Nephron (organoid): ENCODE data around the gene ANKH.

ENCODE experiments used
- H3K27ac Mint-ChIP-seq, 3 experiments: 2 replicates each; pipeline ENCODE4 v1.8.0; 2020; ENCODE audit warnings: mixed read lengths in 3 of 3, mild to moderate bottlenecking in 2 of 3, moderate library complexity in 1 of 3
- H3K27me3 Mint-ChIP-seq: 2 replicates; pipeline ENCODE4 v1.8.0; 2021; ENCODE audit warnings: low read depth, mild to moderate bottlenecking, moderate library complexity, mixed read lengths
- H3K36me3 Mint-ChIP-seq: 2 replicates; pipeline ENCODE4 v1.8.0; 2020; ENCODE audit warnings: low read depth, mixed read lengths
- H3K4me1 Mint-ChIP-seq: 2 replicates; pipeline ENCODE4 v1.8.0; 2020; ENCODE audit warnings: mixed read lengths
- H3K4me3 Mint-ChIP-seq, 3 experiments: 2 replicates each; pipeline ENCODE4 v1.8.0; 2020; ENCODE audit warnings: mild to moderate bottlenecking in 3 of 3, mixed read lengths in 3 of 3, moderate library complexity in 2 of 3
- H3K9me3 Mint-ChIP-seq: 2 replicates; pipeline ENCODE4 v1.8.0; 2020; ENCODE audit warnings: mixed read lengths
- TF ChIP-seq, protein P1 (sequence below), 3 experiments: fragments of 200-600 bp; sonication (generic); IDR thresholded peaks; one replicate each; pipeline ENCODE4 v1.5.0; 2021; ENCODE audit warnings: antibody characterized with exemption in 3 of 3; ENCODE audit not compliant: unreplicated experiment in 3 of 3

The ANKH gene

GRCh38 chr5:14698495-14698894 lies 173.1 kb downstream of the ANKH start:
- Mint-ChIP-seq H3K36me3 (peaks cover 58% of the 10 kb centered on the region), H3K4me3 (no peak overlapping the region), H3K27ac (no peak overlapping the region), H3K9me3 (no peaks in the 10 kb centered on the region), H3K4me1 (no peaks in the 10 kb centered on the region), H3K27me3 (no peaks in the 10 kb centered on the region)
- TF ChIP-seq, protein P1, sequence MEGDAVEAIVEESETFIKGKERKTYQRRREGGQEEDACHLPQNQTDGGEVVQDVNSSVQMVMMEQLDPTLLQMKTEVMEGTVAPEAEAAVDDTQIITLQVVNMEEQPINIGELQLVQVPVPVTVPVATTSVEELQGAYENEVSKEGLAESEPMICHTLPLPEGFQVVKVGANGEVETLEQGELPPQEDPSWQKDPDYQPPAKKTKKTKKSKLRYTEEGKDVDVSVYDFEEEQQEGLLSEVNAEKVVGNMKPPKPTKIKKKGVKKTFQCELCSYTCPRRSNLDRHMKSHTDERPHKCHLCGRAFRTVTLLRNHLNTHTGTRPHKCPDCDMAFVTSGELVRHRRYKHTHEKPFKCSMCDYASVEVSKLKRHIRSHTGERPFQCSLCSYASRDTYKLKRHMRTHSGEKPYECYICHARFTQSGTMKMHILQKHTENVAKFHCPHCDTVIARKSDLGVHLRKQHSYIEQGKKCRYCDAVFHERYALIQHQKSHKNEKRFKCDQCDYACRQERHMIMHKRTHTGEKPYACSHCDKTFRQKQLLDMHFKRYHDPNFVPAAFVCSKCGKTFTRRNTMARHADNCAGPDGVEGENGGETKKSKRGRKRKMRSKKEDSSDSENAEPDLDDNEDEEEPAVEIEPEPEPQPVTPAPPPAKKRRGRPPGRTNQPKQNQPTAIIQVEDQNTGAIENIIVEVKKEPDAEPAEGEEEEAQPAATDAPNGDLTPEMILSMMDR (IDR thresholded peaks at IDR 0.05; ENCODE audit: unreplicated experiment in 3 of 3), result no peak

- Mint-ChIP-seq H3K27ac (no peak overlapping the region), H3K4me1 (no peaks in the 10 kb centered on the region), H3K27me3 (no peaks in the 10 kb centered on the region), H3K9me3 (no peaks in the 10 kb centered on the region), H3K4me3 (no peak overlapping the region), H3K36me3 (peaks cover 59% of the 10 kb centered on the region)
- TF ChIP-seq, protein P1 (IDR thresholded peaks at IDR 0.05; ENCODE audit: unreplicated experiment in 3 of 3), result no peak
These were observed 174.7 kb downstream of the ANKH start for GRCh38 chr5:14696851-14697250.

DNA sequence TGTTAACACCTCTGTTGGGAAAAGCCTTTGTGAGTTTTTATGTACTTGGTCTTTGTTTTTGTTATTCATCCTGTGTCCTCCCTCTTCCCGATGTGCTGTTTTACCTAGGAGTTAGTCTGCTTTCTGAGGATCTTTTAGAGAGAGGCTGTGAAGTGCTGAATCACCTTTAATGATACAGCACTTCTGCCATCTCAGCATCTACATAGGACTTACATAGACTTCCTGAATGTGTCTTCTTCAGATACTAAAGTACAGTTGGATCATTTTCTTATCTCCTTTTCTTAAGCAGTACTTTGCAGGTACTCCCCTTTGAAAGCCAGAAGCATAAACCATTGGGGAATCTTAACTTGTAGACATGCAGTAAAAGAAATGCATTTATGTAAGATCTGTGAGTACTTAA lies 175.5 kb downstream of the ANKH start:
- Mint-ChIP-seq H3K27ac (no peak overlapping the region), H3K4me1 (no peaks in the 10 kb centered on the region), H3K9me3 (no peaks in the 10 kb centered on the region), H3K36me3 (peaks cover 63% of the 10 kb centered on the region), H3K27me3 (no peaks in the 10 kb centered on the region), H3K4me3 (no peak overlapping the region)
- TF ChIP-seq, protein P1 (IDR thresholded peaks at IDR 0.05; ENCODE audit: unreplicated experiment in 3 of 3), result no peak

GRCh38 chr5:14695152-14695551 lies 176.4 kb downstream of the ANKH start:
- Mint-ChIP-seq H3K4me3 (no peak overlapping the region), H3K36me3 (peaks cover 71% of the 10 kb centered on the region), H3K27me3 (no peaks in the 10 kb centered on the region), H3K4me1 (no peaks in the 10 kb centered on the region), H3K9me3 (no peaks in the 10 kb centered on the region), H3K27ac (no peak overlapping the region)
- TF ChIP-seq, protein P1 (IDR thresholded peaks at IDR 0.05; ENCODE audit: unreplicated experiment in 3 of 3), result no peak

GRCh38 chr5:14693070-14693469 lies 178.5 kb downstream of the ANKH start:
- H3K9me3 Mint-ChIP-seq, result no peaks in the 10 kb centered on the region
- peaks cover 70% of the 10 kb centered on the region for H3K36me3 Mint-ChIP-seq
- TF ChIP-seq, protein P1 (IDR thresholded peaks at IDR 0.05; ENCODE audit: unreplicated experiment in 3 of 3), result no peak
- H3K4me1 Mint-ChIP-seq, result no peaks in the 10 kb centered on the region
- no peak overlapping the region for H3K27ac Mint-ChIP-seq
- no peak overlapping the region for H3K4me3 Mint-ChIP-seq
- H3K27me3 Mint-ChIP-seq, result no peaks in the 10 kb centered on the region

- no peaks in the 10 kb centered on the region for H3K27me3 Mint-ChIP-seq
- H3K36me3 Mint-ChIP-seq, result peaks cover 61% of the 10 kb centered on the region
- H3K4me1 Mint-ChIP-seq, result no peaks in the 10 kb centered on the region
These were observed 184.4 kb downstream of the ANKH start for GRCh38 chr5:14687023-14687665.

More at GRCh38 chr5:14687023-14687665, 184.4 kb downstream of the ANKH start:
- TF ChIP-seq, protein P1 (IDR thresholded peaks at IDR 0.05; ENCODE audit: unreplicated experiment in 3 of 3), result no peak
- H3K9me3 Mint-ChIP-seq, result no peaks in the 10 kb centered on the region
- no peak overlapping the region for H3K4me3 Mint-ChIP-seq
- no peak overlapping the region for H3K27ac Mint-ChIP-seq
